WTC11 (cell line): ENCODE data around the gene CD247. TPM values are rescaled to one million over a fixed set of nuclear protein-coding genes. Genes with fewer than 3 reads are reported as not detected.

ENCODE experiments used
- ATAC-seq: fragments of 200-7000 bp; cut with Tn5 transposase; 2 replicates; pipeline ENCODE4 v1.10.0; 2021; ENCODE audit warnings: mild to moderate bottlenecking, moderate library complexity
- CTCF ChIA-PET: fragments of 300-600 bp; sonication (Branson Sonifier 250); formaldehyde crosslinking; loops from one replicate; lab custom pipeline; 2021; ENCODE audit warnings: antibody characterized with exemption; lab: Charles Lee
- POLR2A ChIA-PET: fragments of 350-600 bp; sonication (Branson Sonifier 250); formaldehyde crosslinking; loops from one replicate; lab custom pipeline; 2021; ENCODE audit warnings: antibody characterized with exemption; lab: Charles Lee
- DNase-seq: peaks from one replicate; pipeline ENCODE4 v3.0.0; 2021; ENCODE audit warnings: low spot score
- H3K27ac Mint-ChIP-seq: 2 replicates; pipeline ENCODE4 v1.8.0; 2021; ENCODE audit warnings: mixed read lengths
- H3K27me3 Mint-ChIP-seq: 2 replicates; pipeline ENCODE4 v1.8.0; 2021; ENCODE audit warnings: low read depth, mild to moderate bottlenecking, moderate library complexity, mixed read lengths
- H3K36me3 Mint-ChIP-seq: 2 replicates; pipeline ENCODE4 v1.8.0; 2021; ENCODE audit warnings: mixed read lengths
- H3K4me1 Mint-ChIP-seq: 2 replicates; pipeline ENCODE4 v1.8.0; 2022; ENCODE audit warnings: mixed read lengths
- H3K4me3 Mint-ChIP-seq: 2 replicates; pipeline ENCODE4 v1.8.0; 2021; ENCODE audit warnings: mild to moderate bottlenecking, moderate library complexity, mixed read lengths
- H3K9me3 Mint-ChIP-seq: 2 replicates; pipeline ENCODE4 v1.8.0; 2021; ENCODE audit warnings: mixed read lengths
- FOXJ3 ChIP-seq: sonication (generic); formaldehyde crosslinking; IDR thresholded peaks from 2 replicates; pipeline ENCODE4 v1.9.0; 2021; ENCODE audit warnings: missing genetic modification reagents, mild to moderate bottlenecking, borderline replicate concordance
- FOXK1 ChIP-seq: sonication (generic); formaldehyde crosslinking; IDR thresholded peaks from 2 replicates; pipeline ENCODE4 v1.8.0; 2022; ENCODE audit warnings: mild to moderate bottlenecking, moderate library complexity, missing genetic modification reagents
- GABPB1 ChIP-seq: sonication (generic); formaldehyde crosslinking; IDR thresholded peaks from 2 replicates; pipeline ENCODE4 v1.8.1; 2023; ENCODE audit warnings: mild to moderate bottlenecking, missing genetic modification reagents
- HMGXB4 ChIP-seq: sonication (generic); formaldehyde crosslinking; IDR thresholded peaks from 2 replicates; pipeline ENCODE4 v1.8.1; 2023; ENCODE audit warnings: mild to moderate bottlenecking, moderate library complexity, missing genetic modification reagents
- IRF1 ChIP-seq: sonication (generic); formaldehyde crosslinking; IDR thresholded peaks from 2 replicates; pipeline ENCODE4 v1.8.0; 2023; ENCODE audit warnings: missing genetic modification reagents
- JAZF1 ChIP-seq: fragments of 250-450 bp; sonication (Bioruptor Pico); IDR thresholded peaks from 2 replicates; pipeline ENCODE4 v1.9.0; 2021; ENCODE audit warnings: moderate library complexity, mild to moderate bottlenecking, inconsistent platforms
- JUN ChIP-seq: sonication (generic); formaldehyde crosslinking; IDR thresholded peaks from 2 replicates; pipeline ENCODE4 v1.8.0; 2023; ENCODE audit warnings: mild to moderate bottlenecking, missing genetic modification reagents
- KAT7 ChIP-seq: sonication (generic); formaldehyde crosslinking; IDR thresholded peaks from 2 replicates; pipeline ENCODE4 v1.8.1; 2023; ENCODE audit warnings: missing genetic modification reagents, mild to moderate bottlenecking, borderline replicate concordance
- NFATC4 ChIP-seq: fragments of 250-450 bp; sonication (Bioruptor Pico); IDR thresholded peaks from 2 replicates; pipeline ENCODE4 v1.9.0; 2021; ENCODE audit warnings: mild to moderate bottlenecking
- NFE2L1 ChIP-seq: sonication (generic); formaldehyde crosslinking; IDR thresholded peaks from 2 replicates; pipeline ENCODE4 v1.8.1; 2023; ENCODE audit warnings: missing genetic modification reagents
- NR2C2 ChIP-seq: sonication (generic); formaldehyde crosslinking; IDR thresholded peaks from 2 replicates; pipeline ENCODE4 v1.8.0; 2022; ENCODE audit warnings: mild to moderate bottlenecking, missing genetic modification reagents
- PRRX2 ChIP-seq: fragments of 250-450 bp; sonication (Bioruptor Pico); IDR thresholded peaks from 2 replicates; pipeline ENCODE4 v1.8.0; 2021; ENCODE audit warnings: mild to moderate bottlenecking
- RELA ChIP-seq: sonication (generic); formaldehyde crosslinking; IDR thresholded peaks from 2 replicates; pipeline ENCODE4 v1.8.1; 2022; ENCODE audit warnings: missing genetic modification reagents, mild to moderate bottlenecking, borderline replicate concordance
- RORB ChIP-seq: fragments of 250-450 bp; sonication (Bioruptor Pico); IDR thresholded peaks from 2 replicates; pipeline ENCODE4 v1.9.0; 2021; ENCODE audit warnings: mild to moderate bottlenecking
- TEAD4 ChIP-seq: sonication (generic); formaldehyde crosslinking; IDR thresholded peaks from 2 replicates; pipeline ENCODE4 v1.8.0; 2022; ENCODE audit warnings: mild to moderate bottlenecking, missing genetic modification reagents
- ZNF263 ChIP-seq: sonication (generic); formaldehyde crosslinking; IDR thresholded peaks from 2 replicates; pipeline ENCODE4 v1.8.1; 2022; ENCODE audit warnings: low read depth, mild to moderate bottlenecking, moderate library complexity, missing genetic modification reagents
- ZNF396 ChIP-seq: fragments of 250-450 bp; sonication (Bioruptor Pico); IDR thresholded peaks from 2 replicates; pipeline ENCODE4 v1.8.0; 2021; ENCODE audit warnings: mild to moderate bottlenecking, moderate library complexity, borderline replicate concordance
- ZNF671 ChIP-seq: fragments of 250-450 bp; sonication (Bioruptor Pico); IDR thresholded peaks from 2 replicates; pipeline ENCODE4 v1.8.0; 2021; ENCODE audit warnings: mild to moderate bottlenecking
- total RNA-seq: library from RNA; stranded (reverse); gene quantifications from 3 replicates; pipeline ENCODE4 v1.2.3, GENCODE V29; 2021
- TF ChIP-seq, protein P1 (sequence below): sonication (generic); formaldehyde crosslinking; IDR thresholded peaks from 2 replicates; pipeline ENCODE4 v1.8.1; 2022; ENCODE audit warnings: mild to moderate bottlenecking, missing genetic modification reagents, moderate library complexity, borderline replicate concordance
- TF ChIP-seq, protein P2 (sequence below): sonication (generic); formaldehyde crosslinking; IDR thresholded peaks from 2 replicates; pipeline ENCODE4 v1.8.0; 2023; ENCODE audit warnings: mild to moderate bottlenecking, missing genetic modification reagents
- TF ChIP-seq, protein P3 (sequence below): sonication (generic); formaldehyde crosslinking; IDR thresholded peaks from 2 replicates; pipeline ENCODE4 v1.8.0; 2022; ENCODE audit warnings: mild to moderate bottlenecking, missing genetic modification reagents
- TF ChIP-seq, protein P4 (sequence below): sonication (generic); formaldehyde crosslinking; IDR thresholded peaks from 2 replicates; pipeline ENCODE4 v1.8.1; 2022; ENCODE audit warnings: low read depth, mild to moderate bottlenecking, moderate library complexity, missing genetic modification reagents, borderline replicate concordance
- TF ChIP-seq, protein P5 (sequence below): fragments of 250-450 bp; sonication (Bioruptor Pico); IDR thresholded peaks from 2 replicates; pipeline ENCODE4 v1.9.0; 2021; ENCODE audit warnings: mild to moderate bottlenecking
- TF ChIP-seq, protein P6 (sequence below): sonication (generic); formaldehyde crosslinking; IDR thresholded peaks from 2 replicates; pipeline ENCODE4 v1.8.1; 2023; ENCODE audit warnings: mild to moderate bottlenecking, missing genetic modification reagents, moderate library complexity

CD247 gene
- total RNA-seq, 1 experiment from 2014 or later = 1.8 TPM

DNA sequence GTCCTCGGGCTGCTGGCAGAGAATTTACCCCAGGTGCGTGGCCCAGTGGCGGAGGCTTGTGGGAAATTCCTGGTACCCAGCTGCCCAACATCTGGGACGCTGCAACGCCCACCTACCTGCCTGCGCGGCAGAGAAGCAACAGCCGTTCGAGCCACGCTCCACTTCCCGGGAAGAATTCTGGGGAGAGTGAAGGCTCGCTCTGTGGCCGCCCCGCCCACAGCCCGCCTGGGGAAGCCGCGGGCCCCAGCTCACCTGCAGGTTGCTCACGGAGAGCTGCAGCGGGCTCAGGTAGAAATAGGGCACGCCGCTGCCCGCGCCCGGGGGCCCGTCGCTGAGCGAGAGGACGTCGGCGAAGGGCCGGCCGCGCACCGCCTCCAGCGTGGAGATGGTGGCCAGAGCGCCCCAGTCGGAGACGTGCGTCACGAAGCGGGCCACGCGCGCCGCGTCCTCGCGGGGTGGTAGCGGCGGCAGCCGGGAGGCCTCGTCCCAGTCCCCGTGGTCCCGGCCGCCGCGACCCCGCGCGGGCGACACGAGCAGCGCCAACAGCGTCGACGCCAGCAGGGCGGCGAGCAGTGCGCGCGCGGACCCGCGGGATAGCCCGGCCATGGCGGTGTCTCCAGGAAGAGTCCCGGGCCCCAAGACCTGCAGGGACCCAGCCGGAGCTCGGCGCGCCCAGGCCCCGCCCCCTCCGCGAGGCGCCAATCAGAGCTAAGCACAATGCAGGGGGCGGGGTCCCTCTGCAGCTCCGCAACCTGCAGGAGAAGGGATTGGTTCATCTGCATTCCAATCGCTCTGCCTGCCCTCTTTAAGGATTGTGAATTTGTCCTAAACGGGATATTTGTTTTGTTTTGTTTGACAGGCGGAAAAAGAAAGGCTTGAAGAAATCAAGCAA is 35.1 kb upstream of the CD247 start, which contains the start of gene CREG1 (continued):
- TF ChIP-seq NR2C2 (CRISPR knock-in tag) (no peak), ZNF263 (CRISPR knock-in tag) (no peak; the same call in 1 of the 2 replicates), FOXK1 (no peak; the same call in 1 of the 2 replicates), HMGXB4 (CRISPR knock-in tag) (peak; percentile 84), TEAD4 (CRISPR knock-in tag) (no peak), NFE2L1 (CRISPR knock-in tag) (no peak)
- TF ChIP-seq, protein P1, sequence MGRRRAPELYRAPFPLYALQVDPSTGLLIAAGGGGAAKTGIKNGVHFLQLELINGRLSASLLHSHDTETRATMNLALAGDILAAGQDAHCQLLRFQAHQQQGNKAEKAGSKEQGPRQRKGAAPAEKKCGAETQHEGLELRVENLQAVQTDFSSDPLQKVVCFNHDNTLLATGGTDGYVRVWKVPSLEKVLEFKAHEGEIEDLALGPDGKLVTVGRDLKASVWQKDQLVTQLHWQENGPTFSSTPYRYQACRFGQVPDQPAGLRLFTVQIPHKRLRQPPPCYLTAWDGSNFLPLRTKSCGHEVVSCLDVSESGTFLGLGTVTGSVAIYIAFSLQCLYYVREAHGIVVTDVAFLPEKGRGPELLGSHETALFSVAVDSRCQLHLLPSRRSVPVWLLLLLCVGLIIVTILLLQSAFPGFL (CRISPR knock-in tag) = no peak
- TF ChIP-seq, protein P2, sequence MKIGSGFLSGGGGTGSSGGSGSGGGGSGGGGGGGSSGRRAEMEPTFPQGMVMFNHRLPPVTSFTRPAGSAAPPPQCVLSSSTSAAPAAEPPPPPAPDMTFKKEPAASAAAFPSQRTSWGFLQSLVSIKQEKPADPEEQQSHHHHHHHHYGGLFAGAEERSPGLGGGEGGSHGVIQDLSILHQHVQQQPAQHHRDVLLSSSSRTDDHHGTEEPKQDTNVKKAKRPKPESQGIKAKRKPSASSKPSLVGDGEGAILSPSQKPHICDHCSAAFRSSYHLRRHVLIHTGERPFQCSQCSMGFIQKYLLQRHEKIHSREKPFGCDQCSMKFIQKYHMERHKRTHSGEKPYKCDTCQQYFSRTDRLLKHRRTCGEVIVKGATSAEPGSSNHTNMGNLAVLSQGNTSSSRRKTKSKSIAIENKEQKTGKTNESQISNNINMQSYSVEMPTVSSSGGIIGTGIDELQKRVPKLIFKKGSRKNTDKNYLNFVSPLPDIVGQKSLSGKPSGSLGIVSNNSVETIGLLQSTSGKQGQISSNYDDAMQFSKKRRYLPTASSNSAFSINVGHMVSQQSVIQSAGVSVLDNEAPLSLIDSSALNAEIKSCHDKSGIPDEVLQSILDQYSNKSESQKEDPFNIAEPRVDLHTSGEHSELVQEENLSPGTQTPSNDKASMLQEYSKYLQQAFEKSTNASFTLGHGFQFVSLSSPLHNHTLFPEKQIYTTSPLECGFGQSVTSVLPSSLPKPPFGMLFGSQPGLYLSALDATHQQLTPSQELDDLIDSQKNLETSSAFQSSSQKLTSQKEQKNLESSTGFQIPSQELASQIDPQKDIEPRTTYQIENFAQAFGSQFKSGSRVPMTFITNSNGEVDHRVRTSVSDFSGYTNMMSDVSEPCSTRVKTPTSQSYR = no peak
- TF ChIP-seq, protein P3, sequence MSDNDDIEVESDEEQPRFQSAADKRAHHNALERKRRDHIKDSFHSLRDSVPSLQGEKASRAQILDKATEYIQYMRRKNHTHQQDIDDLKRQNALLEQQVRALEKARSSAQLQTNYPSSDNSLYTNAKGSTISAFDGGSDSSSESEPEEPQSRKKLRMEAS (CRISPR knock-in tag) = no peak
- TF ChIP-seq, protein P4, sequence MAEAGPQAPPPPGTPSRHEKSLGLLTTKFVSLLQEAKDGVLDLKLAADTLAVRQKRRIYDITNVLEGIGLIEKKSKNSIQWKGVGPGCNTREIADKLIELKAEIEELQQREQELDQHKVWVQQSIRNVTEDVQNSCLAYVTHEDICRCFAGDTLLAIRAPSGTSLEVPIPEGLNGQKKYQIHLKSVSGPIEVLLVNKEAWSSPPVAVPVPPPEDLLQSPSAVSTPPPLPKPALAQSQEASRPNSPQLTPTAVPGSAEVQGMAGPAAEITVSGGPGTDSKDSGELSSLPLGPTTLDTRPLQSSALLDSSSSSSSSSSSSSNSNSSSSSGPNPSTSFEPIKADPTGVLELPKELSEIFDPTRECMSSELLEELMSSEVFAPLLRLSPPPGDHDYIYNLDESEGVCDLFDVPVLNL = no peak
- TF ChIP-seq, protein P5, sequence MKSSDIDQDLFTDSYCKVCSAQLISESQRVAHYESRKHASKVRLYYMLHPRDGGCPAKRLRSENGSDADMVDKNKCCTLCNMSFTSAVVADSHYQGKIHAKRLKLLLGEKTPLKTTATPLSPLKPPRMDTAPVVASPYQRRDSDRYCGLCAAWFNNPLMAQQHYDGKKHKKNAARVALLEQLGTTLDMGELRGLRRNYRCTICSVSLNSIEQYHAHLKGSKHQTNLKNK (CRISPR knock-in tag) = no peak

DNA sequence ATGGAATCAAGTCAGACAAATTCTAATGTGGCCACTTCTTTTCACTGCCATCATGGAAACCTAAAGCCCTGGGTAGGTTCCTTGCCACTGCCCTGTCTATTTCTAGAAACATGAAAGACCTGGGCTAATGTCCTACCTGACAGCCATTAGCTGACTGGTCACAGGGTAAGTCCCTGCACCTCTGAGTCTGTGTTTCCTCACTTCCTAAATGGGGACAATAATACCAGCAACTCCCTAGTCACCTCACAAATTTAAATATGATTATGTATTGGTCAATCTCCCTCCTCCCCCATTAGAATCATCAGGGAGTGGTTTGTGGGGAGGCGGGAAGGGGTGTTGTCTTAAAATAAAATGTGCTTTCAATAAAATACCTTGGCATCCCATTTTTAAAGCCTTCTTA is 33.0 kb upstream of the CD247 start:
- POLR2A ChIA-PET = no interaction called here
- CTCF ChIA-PET = interaction anchor here (2.7 to 6.2 kb wide), 2 partner anchors 11 to 18 kb away, joined by 8 to 73 read pairs; no protein-coding TSS in a partner anchor
- H3K4me1 Mint-ChIP-seq = peaks cover 26% of the 10 kb centered on the region; the same call in 1 of the 2 replicates
- H3K4me3 Mint-ChIP-seq = no peak overlapping the region
- H3K36me3 Mint-ChIP-seq = peaks cover 11% of the 10 kb centered on the region
- no peak for ATAC-seq
- DNase-seq = no peak
- H3K27me3 Mint-ChIP-seq = peaks cover 10% of the 10 kb centered on the region
- H3K27ac Mint-ChIP-seq = no peak overlapping the region
- H3K9me3 Mint-ChIP-seq = no peaks in the 10 kb centered on the region
- TF ChIP-seq FOXJ3 = no peak
- TF ChIP-seq RELA (CRISPR knock-in tag) = no peak
- TF ChIP-seq JAZF1 (CRISPR knock-in tag) = no peak
- no peak for TF ChIP-seq ZNF671 (CRISPR knock-in tag)
- TF ChIP-seq IRF1 (CRISPR knock-in tag) = no peak
- no peak for TF ChIP-seq RORB (CRISPR knock-in tag)
- TF ChIP-seq PRRX2 = no peak
- no peak for TF ChIP-seq FOXK1
- TF ChIP-seq, protein P4 = no peak
- no peak for TF ChIP-seq ZNF396
- TF ChIP-seq GABPB1 (CRISPR knock-in tag) = no peak
- TF ChIP-seq, protein P3 (CRISPR knock-in tag) = no peak
- no peak for TF ChIP-seq NFATC4 (CRISPR knock-in tag)
- TF ChIP-seq, protein P6, sequence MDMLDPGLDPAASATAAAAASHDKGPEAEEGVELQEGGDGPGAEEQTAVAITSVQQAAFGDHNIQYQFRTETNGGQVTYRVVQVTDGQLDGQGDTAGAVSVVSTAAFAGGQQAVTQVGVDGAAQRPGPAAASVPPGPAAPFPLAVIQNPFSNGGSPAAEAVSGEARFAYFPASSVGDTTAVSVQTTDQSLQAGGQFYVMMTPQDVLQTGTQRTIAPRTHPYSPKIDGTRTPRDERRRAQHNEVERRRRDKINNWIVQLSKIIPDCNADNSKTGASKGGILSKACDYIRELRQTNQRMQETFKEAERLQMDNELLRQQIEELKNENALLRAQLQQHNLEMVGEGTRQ = no peak
- TF ChIP-seq KAT7 (CRISPR knock-in tag) = no peak
- no peak for TF ChIP-seq JUN
